Right atrium auricular region (tissue), 2 donors: Measurements from ENCODE around the gene UQCRH. TPM values are rescaled to one million over a fixed set of nuclear protein-coding genes. Genes with fewer than 3 reads are reported as not detected.
A peak's percentile ranks its signal among the peaks of the same experiment; 100 is the strongest.

Source experiments
- DNase-seq: peaks from one replicate; pipeline ENCODE4 v3.0.0-alpha.2; 2019; ENCODE audit warnings: low spot score
- H3K27ac ChIP-seq, 2 donors: fragments of 200-600 bp; sonication (generic); 1 replicate in 1 of 2; 2 replicates in 1 of 2; pipeline ENCODE4 v1.5.1; 2016 to 2019
- H3K27me3 ChIP-seq, 2 donors: fragments of 200-600 bp; sonication (generic); one replicate each; pipeline versions ENCODE4 v1.5.1 to v1.6.0; 2017 to 2019
- H3K36me3 ChIP-seq: fragments of 200-600 bp; sonication (generic); one replicate; pipeline ENCODE4 v1.5.1; 2016
- H3K4me1 ChIP-seq, 2 donors: fragments of 200-600 bp; sonication (generic); one replicate each; pipeline versions ENCODE4 v1.5.1 to v1.6.0; 2017 to 2019
- H3K4me3 ChIP-seq, 2 donors: fragments of 200-600 bp; sonication (generic); 1 replicate in 1 of 2; 2 replicates in 1 of 2; pipeline ENCODE4 v1.5.1; 2017 to 2019; ENCODE audit warnings: mild to moderate bottlenecking in 1 of 2, moderate library complexity in 1 of 2
- H3K9me3 ChIP-seq, 2 donors: fragments of 200-600 bp; sonication (generic); one replicate each; pipeline ENCODE4 v1.5.1; 2019
- CTCF ChIP-seq, 2 donors: fragments of 200-600 bp; sonication (generic); IDR thresholded peaks; one replicate each; pipeline ENCODE4 v1.5.1; 2019; ENCODE audit warnings: antibody characterized with exemption in 2 of 2
- total RNA-seq, 2 donors: library from RNA; depleted of rRNA; stranded (reverse); fragments of >200 nt; gene quantifications; one replicate each; pipeline ENCODE4 v1.1.0, GENCODE V29; 2016

Gene UQCRH
- total RNA-seq, 2 donors from 2014 or later, result 929 to 1,323 TPM

GRCh38 chr1:46300673-46301405 is 2.7 kb upstream of the UQCRH start:
- no peak for DNase-seq
- H3K9me3 ChIP-seq, result no peaks in the 10 kb centered on the region
- no peaks in the 10 kb centered on the region for H3K27me3 ChIP-seq
- H3K4me1 ChIP-seq, result peaks cover 0 to 56% of the 10 kb centered on the region in 2 donors
- peak overlapping the region; percentile 91 to 93 for H3K4me3 ChIP-seq
- peaks cover 24% of the 10 kb centered on the region for H3K36me3 ChIP-seq
- H3K27ac ChIP-seq, result peak overlapping the region; percentile 99
- no peak for TF ChIP-seq CTCF (IDR thresholded peaks at IDR 0.05)

- H3K27me3 ChIP-seq, result no peaks in the 10 kb centered on the region
- peak; percentile 60 for DNase-seq
- peaks cover 0 to 62% of the 10 kb centered on the region in 2 donors for H3K4me1 ChIP-seq
- no peaks in the 10 kb centered on the region for H3K9me3 ChIP-seq
- peak overlapping the region; percentile 99 for H3K27ac ChIP-seq
- no peak for TF ChIP-seq CTCF (IDR thresholded peaks at IDR 0.05)
- H3K36me3 ChIP-seq, result peaks cover 18% of the 10 kb centered on the region
- H3K4me3 ChIP-seq, result peak overlapping the region; percentile 91 to 93
Observed at GRCh38 chr1:46301406-46301807, 2.1 kb upstream of the UQCRH start.

GRCh38 chr1:46301808-46302640 is 1.5 kb upstream of the UQCRH start:
- Histone ChIP-seq H3K36me3 (peaks cover 12% of the 10 kb centered on the region), H3K27me3 (no peaks in the 10 kb centered on the region), H3K9me3 (no peaks in the 10 kb centered on the region), H3K4me1 (peaks cover 0 to 68% of the 10 kb centered on the region in 2 donors), H3K4me3 (peak overlapping the region; percentile 91 to 93), H3K27ac (peak overlapping the region; percentile 99)
- peak in 1 of 2 donors; percentile 45 for TF ChIP-seq CTCF (IDR thresholded peaks at IDR 0.05)
- peak; percentile 62 for DNase-seq

GRCh38 chr1:46302641-46303037 is 859 bp upstream of the UQCRH start:
- H3K4me1 ChIP-seq, result peaks cover 0 to 74% of the 10 kb centered on the region in 2 donors
- peaks cover 6% of the 10 kb centered on the region for H3K36me3 ChIP-seq
- no peak for TF ChIP-seq CTCF (IDR thresholded peaks at IDR 0.05)
- no peak for DNase-seq
- no peaks in the 10 kb centered on the region for H3K27me3 ChIP-seq
- peak overlapping the region; percentile 91 to 93 for H3K4me3 ChIP-seq
- no peaks in the 10 kb centered on the region for H3K9me3 ChIP-seq
- peak overlapping the region; percentile 99 for H3K27ac ChIP-seq

GRCh38 chr1:46303872-46304326 is 401 bp downstream of the UQCRH start:
- no peaks in the 10 kb centered on the region for H3K9me3 ChIP-seq
- TF ChIP-seq CTCF (IDR thresholded peaks at IDR 0.05), result no peak
- peak overlapping the region; percentile 91 to 93 for H3K4me3 ChIP-seq
- H3K4me1 ChIP-seq, result peaks cover 0 to 77% of the 10 kb centered on the region in 2 donors
- no peaks in the 10 kb centered on the region for H3K36me3 ChIP-seq
- DNase-seq, result no peak
- H3K27me3 ChIP-seq, result no peaks in the 10 kb centered on the region
- peak overlapping the region; percentile 99 for H3K27ac ChIP-seq
